Measurements from ENCODE around the gene UROC1.

DNA sequence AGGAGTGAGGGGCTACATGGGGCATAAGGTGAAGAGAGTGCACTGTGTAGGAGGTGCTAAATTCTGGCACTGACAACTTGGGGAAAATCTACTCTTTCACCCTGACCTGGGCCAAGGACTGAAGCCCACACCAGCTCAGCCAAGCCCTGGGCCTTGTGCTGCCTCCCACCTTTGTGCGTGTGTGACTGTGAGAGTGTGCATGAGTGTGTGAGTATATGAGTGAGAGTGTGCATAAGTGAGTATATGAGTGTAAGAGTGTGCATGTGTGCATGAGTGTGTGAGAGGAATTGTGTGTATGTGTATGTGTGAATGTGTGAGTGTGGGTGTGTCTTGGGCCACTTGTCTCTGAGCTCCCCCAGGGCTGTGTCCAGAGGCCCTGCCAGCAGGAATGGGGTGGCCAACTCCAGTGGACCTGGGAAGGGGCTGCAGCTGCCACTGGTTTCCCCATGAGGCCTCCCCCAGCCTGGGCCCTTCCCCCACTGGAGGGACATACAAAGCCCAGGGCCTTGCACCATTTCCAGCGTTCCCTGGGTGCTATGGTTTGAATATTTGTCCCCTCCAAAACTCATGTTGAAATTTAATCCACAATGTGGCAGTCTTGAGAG is 26.0 kb upstream of the UROC1 start:
- TF ChIP-seq CTCF (IDR thresholded peaks at IDR 0.05) (no peak), POLR2AphosphoS5 (IDR thresholded peaks at IDR 0.05) (no peak), POLR2A (IDR thresholded peaks at IDR 0.05) (no peak)

All from breast epithelium (tissue), 3 donors.